Measurements from ENCODE around the gene AOPEP.

DNA sequence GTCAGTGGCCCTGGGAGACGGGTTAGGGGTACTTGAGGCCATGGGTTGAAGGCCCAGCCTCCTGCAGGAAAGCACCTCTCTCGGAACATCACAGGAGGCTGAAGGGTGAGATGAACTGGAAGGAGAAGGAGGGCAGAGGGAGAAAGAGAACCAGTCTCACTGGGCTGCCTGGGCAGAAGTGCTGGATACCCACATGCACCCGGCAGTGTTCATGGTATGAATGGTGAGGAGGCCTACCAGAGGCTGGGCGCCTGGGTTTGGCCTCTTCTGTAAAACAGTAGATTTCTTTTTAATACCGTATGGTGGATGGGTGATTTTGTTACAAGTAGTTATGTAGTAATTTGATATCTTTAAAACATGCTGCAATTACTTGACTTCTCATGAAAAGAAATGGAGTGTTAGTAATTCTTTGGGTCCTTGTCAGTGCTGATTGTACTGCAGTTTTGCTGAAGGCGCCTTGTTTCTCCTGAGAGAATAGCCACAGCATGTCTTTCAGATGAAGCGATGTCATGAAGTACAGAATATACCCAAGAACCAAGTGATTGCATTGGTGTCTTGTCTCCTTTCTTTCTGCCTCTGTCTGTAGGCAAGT lies 332.4 kb downstream of the AOPEP start:
- TF ChIP-seq EP300 (IDR thresholded peaks at IDR 0.05) = no peak
- peak in 1 of 2 experiments; percentile 17; a peak in 1 of 5 replicates for TF ChIP-seq JUN (IDR thresholded peaks at IDR 0.05)
- TF ChIP-seq POLR2A (IDR thresholded peaks at IDR 0.05; ENCODE audit: low read length) = no peak
- no peak for TF ChIP-seq MAFK (IDR thresholded peaks at IDR 0.05; ENCODE audit: partially characterized antibody)
- TF ChIP-seq, protein P1, sequence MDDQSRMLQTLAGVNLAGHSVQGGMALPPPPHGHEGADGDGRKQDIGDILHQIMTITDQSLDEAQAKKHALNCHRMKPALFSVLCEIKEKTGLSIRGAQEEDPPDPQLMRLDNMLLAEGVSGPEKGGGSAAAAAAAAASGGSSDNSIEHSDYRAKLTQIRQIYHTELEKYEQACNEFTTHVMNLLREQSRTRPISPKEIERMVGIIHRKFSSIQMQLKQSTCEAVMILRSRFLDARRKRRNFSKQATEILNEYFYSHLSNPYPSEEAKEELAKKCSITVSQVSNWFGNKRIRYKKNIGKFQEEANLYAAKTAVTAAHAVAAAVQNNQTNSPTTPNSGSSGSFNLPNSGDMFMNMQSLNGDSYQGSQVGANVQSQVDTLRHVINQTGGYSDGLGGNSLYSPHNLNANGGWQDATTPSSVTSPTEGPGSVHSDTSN (IDR thresholded peaks at IDR 0.05) = no peak
- no peak for TF ChIP-seq RCOR1 (IDR thresholded peaks at IDR 0.05; ENCODE audit: low read depth, low read length)
- no peak for TF ChIP-seq RAD21 (conservative IDR thresholded peaks at IDR 0.05 in 1 of 2, IDR thresholded peaks at IDR 0.05 in 1 of 2)
- TF ChIP-seq CEBPB (IDR thresholded peaks at IDR 0.05) = no peak
- TF ChIP-seq, protein P2, sequence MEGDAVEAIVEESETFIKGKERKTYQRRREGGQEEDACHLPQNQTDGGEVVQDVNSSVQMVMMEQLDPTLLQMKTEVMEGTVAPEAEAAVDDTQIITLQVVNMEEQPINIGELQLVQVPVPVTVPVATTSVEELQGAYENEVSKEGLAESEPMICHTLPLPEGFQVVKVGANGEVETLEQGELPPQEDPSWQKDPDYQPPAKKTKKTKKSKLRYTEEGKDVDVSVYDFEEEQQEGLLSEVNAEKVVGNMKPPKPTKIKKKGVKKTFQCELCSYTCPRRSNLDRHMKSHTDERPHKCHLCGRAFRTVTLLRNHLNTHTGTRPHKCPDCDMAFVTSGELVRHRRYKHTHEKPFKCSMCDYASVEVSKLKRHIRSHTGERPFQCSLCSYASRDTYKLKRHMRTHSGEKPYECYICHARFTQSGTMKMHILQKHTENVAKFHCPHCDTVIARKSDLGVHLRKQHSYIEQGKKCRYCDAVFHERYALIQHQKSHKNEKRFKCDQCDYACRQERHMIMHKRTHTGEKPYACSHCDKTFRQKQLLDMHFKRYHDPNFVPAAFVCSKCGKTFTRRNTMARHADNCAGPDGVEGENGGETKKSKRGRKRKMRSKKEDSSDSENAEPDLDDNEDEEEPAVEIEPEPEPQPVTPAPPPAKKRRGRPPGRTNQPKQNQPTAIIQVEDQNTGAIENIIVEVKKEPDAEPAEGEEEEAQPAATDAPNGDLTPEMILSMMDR (IDR thresholded peaks at IDR 0.05) = no peak
